NCI-H1092 (cell line): ENCODE measurements around the gene PLEKHA6.
A peak's percentile ranks its signal among the peaks of the same experiment; 100 is the strongest.

Experiments used
- DNase-seq: peaks from one replicate; lab custom pipeline; 2025; lab: John Stamatoyannopoulos, UW

The PLEKHA6 gene

GRCh38 chr1:204211046-204211445 lies 148.7 kb downstream of the PLEKHA6 start:
- no peak for DNase-seq

- peak; percentile 56 for DNase-seq
Observed at GRCh38 chr1:204207136-204207616, 152.6 kb downstream of the PLEKHA6 start.

- DNase-seq, result no peak
Observed at GRCh38 chr1:204206121-204206520, 153.6 kb downstream of the PLEKHA6 start.

- DNase-seq, result no peak
Observed at GRCh38 chr1:204205486-204205885, 154.2 kb downstream of the PLEKHA6 start.

- DNase-seq, result no peak
Observed at GRCh38 chr1:204204944-204205343, 154.8 kb downstream of the PLEKHA6 start.

GRCh38 chr1:204203206-204203767 lies 156.4 kb downstream of the PLEKHA6 start:
- no peak for DNase-seq

GRCh38 chr1:204202481-204202880 lies 157.2 kb downstream of the PLEKHA6 start:
- no peak for DNase-seq

- no peak for DNase-seq
Observed at GRCh38 chr1:204201348-204202040, 158.2 kb downstream of the PLEKHA6 start.

- DNase-seq, result no peak
Observed at GRCh38 chr1:204199579-204199978, 160.2 kb downstream of the PLEKHA6 start.

- DNase-seq, result peak; percentile 70
Observed at GRCh38 chr1:204198348-204199340, 161.1 kb downstream of the PLEKHA6 start.

- DNase-seq, result no peak
Observed at GRCh38 chr1:204197068-204197467, 162.7 kb downstream of the PLEKHA6 start.

- DNase-seq, result no peak
Observed at GRCh38 chr1:204196068-204196795, 163.5 kb downstream of the PLEKHA6 start, which contains the start of gene KISS1. KISS1 (minus strand) TSS chr1:204196491; CDS start chr1:204192876, 3,615 bp downstream.

GRCh38 chr1:204194771-204195170 lies 165.0 kb downstream of the PLEKHA6 start:
- no peak for DNase-seq

GRCh38 chr1:204194080-204194479 lies 165.6 kb downstream of the PLEKHA6 start:
- no peak for DNase-seq

GRCh38 chr1:204192589-204193352 lies 167.0 kb downstream of the PLEKHA6 start:
- DNase-seq, result no peak

GRCh38 chr1:204192046-204192445 lies 167.7 kb downstream of the PLEKHA6 start:
- DNase-seq, result peak; percentile 40

GRCh38 chr1:204191456-204191855 lies 168.3 kb downstream of the PLEKHA6 start:
- peak; percentile 75 for DNase-seq

- DNase-seq, result peak; percentile 22
Observed at GRCh38 chr1:204190212-204191211, 169.2 kb downstream of the PLEKHA6 start.

- no peak for DNase-seq
Observed at GRCh38 chr1:204188959-204189639, 170.6 kb downstream of the PLEKHA6 start.
